Neural cell (in vitro differentiated cells): ENCODE measurements around the gene LSM14A.

Source experiments
- EP300 ChIP-seq: fragments of 450-650 bp; conservative IDR thresholded peaks from 2 replicates; pipeline ENCODE4 v1.6.1; 2014; ENCODE audit warnings: antibody characterized with exemption, mild to moderate bottlenecking, moderate library complexity; ENCODE audit not compliant: poor library complexity, severe bottlenecking
- EZH2 ChIP-seq: fragments of 200-600, 300-800 bp; shearing (Covaris generic), sonication (generic); IDR thresholded peaks from 2 replicates; pipeline ENCODE4 v1.6.1; 2014; ENCODE audit warnings: antibody characterized with exemption, low read length, borderline replicate concordance, mild to moderate bottlenecking; ENCODE audit not compliant: insufficient read depth, poor library complexity, severe bottlenecking
- MXI1 ChIP-seq: fragments of 450-650 bp; conservative IDR thresholded peaks from 2 replicates; pipeline ENCODE4 v1.6.1; 2014; ENCODE audit warnings: antibody characterized with exemption, mild to moderate bottlenecking; ENCODE audit not compliant: poor library complexity, severe bottlenecking
- TAF1 ChIP-seq: IDR thresholded peaks from 2 replicates; pipeline ENCODE4 v1.6.1; 2012; ENCODE audit warnings: low read depth
- TF ChIP-seq, protein P1 (sequence below): fragments of 450-650 bp; IDR thresholded peaks from 2 replicates; pipeline ENCODE4 v1.5.1; 2014; ENCODE audit warnings: antibody characterized with exemption, mild to moderate bottlenecking, moderate library complexity; ENCODE audit not compliant: poor library complexity, severe bottlenecking
- TF ChIP-seq, protein P2 (sequence below): IDR thresholded peaks from 2 replicates; pipeline ENCODE4 v1.6.1; 2012; ENCODE audit warnings: borderline replicate concordance

- no peak for TF ChIP-seq EP300
- TF ChIP-seq, protein P1, sequence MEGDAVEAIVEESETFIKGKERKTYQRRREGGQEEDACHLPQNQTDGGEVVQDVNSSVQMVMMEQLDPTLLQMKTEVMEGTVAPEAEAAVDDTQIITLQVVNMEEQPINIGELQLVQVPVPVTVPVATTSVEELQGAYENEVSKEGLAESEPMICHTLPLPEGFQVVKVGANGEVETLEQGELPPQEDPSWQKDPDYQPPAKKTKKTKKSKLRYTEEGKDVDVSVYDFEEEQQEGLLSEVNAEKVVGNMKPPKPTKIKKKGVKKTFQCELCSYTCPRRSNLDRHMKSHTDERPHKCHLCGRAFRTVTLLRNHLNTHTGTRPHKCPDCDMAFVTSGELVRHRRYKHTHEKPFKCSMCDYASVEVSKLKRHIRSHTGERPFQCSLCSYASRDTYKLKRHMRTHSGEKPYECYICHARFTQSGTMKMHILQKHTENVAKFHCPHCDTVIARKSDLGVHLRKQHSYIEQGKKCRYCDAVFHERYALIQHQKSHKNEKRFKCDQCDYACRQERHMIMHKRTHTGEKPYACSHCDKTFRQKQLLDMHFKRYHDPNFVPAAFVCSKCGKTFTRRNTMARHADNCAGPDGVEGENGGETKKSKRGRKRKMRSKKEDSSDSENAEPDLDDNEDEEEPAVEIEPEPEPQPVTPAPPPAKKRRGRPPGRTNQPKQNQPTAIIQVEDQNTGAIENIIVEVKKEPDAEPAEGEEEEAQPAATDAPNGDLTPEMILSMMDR = no peak
- TF ChIP-seq, protein P2, sequence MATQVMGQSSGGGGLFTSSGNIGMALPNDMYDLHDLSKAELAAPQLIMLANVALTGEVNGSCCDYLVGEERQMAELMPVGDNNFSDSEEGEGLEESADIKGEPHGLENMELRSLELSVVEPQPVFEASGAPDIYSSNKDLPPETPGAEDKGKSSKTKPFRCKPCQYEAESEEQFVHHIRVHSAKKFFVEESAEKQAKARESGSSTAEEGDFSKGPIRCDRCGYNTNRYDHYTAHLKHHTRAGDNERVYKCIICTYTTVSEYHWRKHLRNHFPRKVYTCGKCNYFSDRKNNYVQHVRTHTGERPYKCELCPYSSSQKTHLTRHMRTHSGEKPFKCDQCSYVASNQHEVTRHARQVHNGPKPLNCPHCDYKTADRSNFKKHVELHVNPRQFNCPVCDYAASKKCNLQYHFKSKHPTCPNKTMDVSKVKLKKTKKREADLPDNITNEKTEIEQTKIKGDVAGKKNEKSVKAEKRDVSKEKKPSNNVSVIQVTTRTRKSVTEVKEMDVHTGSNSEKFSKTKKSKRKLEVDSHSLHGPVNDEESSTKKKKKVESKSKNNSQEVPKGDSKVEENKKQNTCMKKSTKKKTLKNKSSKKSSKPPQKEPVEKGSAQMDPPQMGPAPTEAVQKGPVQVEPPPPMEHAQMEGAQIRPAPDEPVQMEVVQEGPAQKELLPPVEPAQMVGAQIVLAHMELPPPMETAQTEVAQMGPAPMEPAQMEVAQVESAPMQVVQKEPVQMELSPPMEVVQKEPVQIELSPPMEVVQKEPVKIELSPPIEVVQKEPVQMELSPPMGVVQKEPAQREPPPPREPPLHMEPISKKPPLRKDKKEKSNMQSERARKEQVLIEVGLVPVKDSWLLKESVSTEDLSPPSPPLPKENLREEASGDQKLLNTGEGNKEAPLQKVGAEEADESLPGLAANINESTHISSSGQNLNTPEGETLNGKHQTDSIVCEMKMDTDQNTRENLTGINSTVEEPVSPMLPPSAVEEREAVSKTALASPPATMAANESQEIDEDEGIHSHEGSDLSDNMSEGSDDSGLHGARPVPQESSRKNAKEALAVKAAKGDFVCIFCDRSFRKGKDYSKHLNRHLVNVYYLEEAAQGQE = no peak
- TF ChIP-seq TAF1 = no peak
- no peak for TF ChIP-seq MXI1
- no peak for TF ChIP-seq EZH2
Measured at GRCh38 chr19:34126966-34127365, 45.3 kb upstream of the LSM14A start.
